ENCODE results near the gene TWNK. TPM values are rescaled to one million over a fixed set of nuclear protein-coding genes. Genes with fewer than 3 reads are reported as not detected.

The TWNK gene
- total RNA-seq, 1 experiment from 2014 or later, result 10.7 TPM

GRCh38 chr10:100986623-100986951, 756 bp upstream of the TWNK start:
- no peak for DNase-seq (ENCODE audit: low read depth)
- in situ Hi-C loops (cut with HindIII; ENCODE audit: low pct_unique_long_range_greater_than_20kb, low sequenced_read_pairs), result no loop called here

GRCh38 chr10:100987685-100988049, 324 bp downstream of the TWNK start:
- in situ Hi-C loops (cut with HindIII; ENCODE audit: low pct_unique_long_range_greater_than_20kb, low sequenced_read_pairs), result no loop called here
- no peak for DNase-seq (ENCODE audit: low read depth)

GRCh38 chr10:100988166-100988565, 823 bp downstream of the TWNK start:
- DNase-seq (ENCODE audit: low read depth), result no peak
- in situ Hi-C loops (cut with HindIII; ENCODE audit: low pct_unique_long_range_greater_than_20kb, low sequenced_read_pairs), result no loop called here

GRCh38 chr10:100989088-100989487, 1.7 kb downstream of the TWNK start:
- DNase-seq (ENCODE audit: low read depth), result no peak
- in situ Hi-C loops (cut with HindIII; ENCODE audit: low pct_unique_long_range_greater_than_20kb, low sequenced_read_pairs), result no loop called here

GRCh38 chr10:100993986-100994708, 6.8 kb downstream of the TWNK start:
- in situ Hi-C loops (cut with HindIII; ENCODE audit: low pct_unique_long_range_greater_than_20kb, low sequenced_read_pairs), result no loop called here
- DNase-seq (ENCODE audit: low read depth), result peak; percentile 42

GRCh38 chr10:100995181-100995580, 7.8 kb downstream of the TWNK start:
- in situ Hi-C loops (cut with HindIII; ENCODE audit: low pct_unique_long_range_greater_than_20kb, low sequenced_read_pairs), result no loop called here
- no peak for DNase-seq (ENCODE audit: low read depth)

- in situ Hi-C loops (cut with HindIII; ENCODE audit: low pct_unique_long_range_greater_than_20kb, low sequenced_read_pairs), result no loop called here
These were observed 9.5 kb downstream of the TWNK start for GRCh38 chr10:100996678-100997359.

GRCh38 chr10:100997360-100998182, 10.2 kb downstream of the TWNK start:
- peak; percentile 82 for DNase-seq (ENCODE audit: low read depth)
- in situ Hi-C loops (cut with HindIII; ENCODE audit: low pct_unique_long_range_greater_than_20kb, low sequenced_read_pairs), result no loop called here

More at GRCh38 chr10:100996678-100997359, 9.5 kb downstream of the TWNK start:
- DNase-seq (ENCODE audit: low read depth), result peak; percentile 47

GRCh38 chr10:100998183-100998990, 11.0 kb downstream of the TWNK start:
- in situ Hi-C loops (cut with HindIII; ENCODE audit: low pct_unique_long_range_greater_than_20kb, low sequenced_read_pairs), result no loop called here
- DNase-seq (ENCODE audit: low read depth), result peak; percentile 85

- in situ Hi-C loops (cut with HindIII; ENCODE audit: low pct_unique_long_range_greater_than_20kb, low sequenced_read_pairs), result no loop called here
- DNase-seq (ENCODE audit: low read depth), result peak; percentile 71
These were observed 11.8 kb downstream of the TWNK start for GRCh38 chr10:100998991-100999741.

- DNase-seq (ENCODE audit: low read depth), result no peak
- in situ Hi-C loops (cut with HindIII; ENCODE audit: low pct_unique_long_range_greater_than_20kb, low sequenced_read_pairs), result no loop called here
These were observed 12.4 kb downstream of the TWNK start, which contains the start of gene LZTS2 for GRCh38 chr10:100999742-101000126. TSS of gene LZTS2 (plus strand) at chr10:100999808. CDS start at chr10:101002539, 2,731 bp downstream.

GRCh38 chr10:101000127-101000914, 13.0 kb downstream of the TWNK start:
- peak; percentile 33 for DNase-seq (ENCODE audit: low read depth)
- in situ Hi-C loops (cut with HindIII; ENCODE audit: low pct_unique_long_range_greater_than_20kb, low sequenced_read_pairs), result no loop called here

- peak; percentile 43 for DNase-seq (ENCODE audit: low read depth)
- in situ Hi-C loops (cut with HindIII; ENCODE audit: low pct_unique_long_range_greater_than_20kb, low sequenced_read_pairs), result no loop called here
These were observed 13.7 kb downstream of the TWNK start for GRCh38 chr10:101000915-101001658.

GRCh38 chr10:101001659-101002035, 14.3 kb downstream of the TWNK start:
- DNase-seq (ENCODE audit: low read depth), result no peak
- in situ Hi-C loops (cut with HindIII; ENCODE audit: low pct_unique_long_range_greater_than_20kb, low sequenced_read_pairs), result no loop called here

- in situ Hi-C loops (cut with HindIII; ENCODE audit: low pct_unique_long_range_greater_than_20kb, low sequenced_read_pairs), result no loop called here
These were observed 15.1 kb downstream of the TWNK start for GRCh38 chr10:101002456-101002855.

GRCh38 chr10:101003639-101004206, 16.4 kb downstream of the TWNK start:
- in situ Hi-C loops (cut with HindIII; ENCODE audit: low pct_unique_long_range_greater_than_20kb, low sequenced_read_pairs), result no loop called here
- no peak for DNase-seq (ENCODE audit: low read depth)

More at GRCh38 chr10:101002456-101002855, 15.1 kb downstream of the TWNK start:
- DNase-seq (ENCODE audit: low read depth), result no peak
